ENCODE data around the gene FARP2.

DNA sequence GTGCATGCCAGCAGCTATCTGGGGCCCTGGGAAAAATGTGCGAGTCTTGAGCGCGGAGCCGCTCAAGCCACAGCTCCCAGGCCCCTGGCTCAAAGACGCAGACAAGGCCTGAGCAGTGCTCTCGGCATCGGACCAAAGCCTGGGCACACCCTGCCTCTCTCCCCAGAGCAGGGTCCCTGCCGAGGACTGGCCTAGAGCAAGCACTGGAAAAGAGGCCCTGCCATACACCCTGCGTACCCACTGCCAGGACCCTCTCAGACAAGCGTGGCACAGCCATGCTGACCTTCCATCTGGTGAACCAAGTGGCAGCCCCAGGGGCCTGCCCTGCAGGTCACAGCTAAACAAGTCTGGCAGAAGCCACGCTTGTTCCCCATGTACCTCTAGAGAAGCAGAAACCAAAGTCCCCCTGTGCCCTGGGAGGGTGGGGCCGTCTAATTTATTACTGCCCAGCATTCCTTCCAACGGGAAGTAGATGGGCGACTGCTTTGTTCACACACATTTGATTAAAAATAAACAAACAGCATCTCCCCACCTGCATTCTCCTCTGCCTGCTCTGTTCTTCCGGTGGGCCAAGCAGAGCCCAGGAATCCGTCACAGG is 138.3 kb downstream of the FARP2 start:
- no peak for TF ChIP-seq TAF1 (IDR thresholded peaks at IDR 0.05; ENCODE audit: low read depth)
- no peak for TF ChIP-seq TCF12 (IDR thresholded peaks at IDR 0.05; ENCODE audit: low read depth)
- no peak for TF ChIP-seq RAD21 (IDR thresholded peaks at IDR 0.05; ENCODE audit: low read depth)
- TF ChIP-seq, protein P1, sequence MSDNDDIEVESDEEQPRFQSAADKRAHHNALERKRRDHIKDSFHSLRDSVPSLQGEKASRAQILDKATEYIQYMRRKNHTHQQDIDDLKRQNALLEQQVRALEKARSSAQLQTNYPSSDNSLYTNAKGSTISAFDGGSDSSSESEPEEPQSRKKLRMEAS (IDR thresholded peaks at IDR 0.05) = no peak
- TF ChIP-seq, protein P2, sequence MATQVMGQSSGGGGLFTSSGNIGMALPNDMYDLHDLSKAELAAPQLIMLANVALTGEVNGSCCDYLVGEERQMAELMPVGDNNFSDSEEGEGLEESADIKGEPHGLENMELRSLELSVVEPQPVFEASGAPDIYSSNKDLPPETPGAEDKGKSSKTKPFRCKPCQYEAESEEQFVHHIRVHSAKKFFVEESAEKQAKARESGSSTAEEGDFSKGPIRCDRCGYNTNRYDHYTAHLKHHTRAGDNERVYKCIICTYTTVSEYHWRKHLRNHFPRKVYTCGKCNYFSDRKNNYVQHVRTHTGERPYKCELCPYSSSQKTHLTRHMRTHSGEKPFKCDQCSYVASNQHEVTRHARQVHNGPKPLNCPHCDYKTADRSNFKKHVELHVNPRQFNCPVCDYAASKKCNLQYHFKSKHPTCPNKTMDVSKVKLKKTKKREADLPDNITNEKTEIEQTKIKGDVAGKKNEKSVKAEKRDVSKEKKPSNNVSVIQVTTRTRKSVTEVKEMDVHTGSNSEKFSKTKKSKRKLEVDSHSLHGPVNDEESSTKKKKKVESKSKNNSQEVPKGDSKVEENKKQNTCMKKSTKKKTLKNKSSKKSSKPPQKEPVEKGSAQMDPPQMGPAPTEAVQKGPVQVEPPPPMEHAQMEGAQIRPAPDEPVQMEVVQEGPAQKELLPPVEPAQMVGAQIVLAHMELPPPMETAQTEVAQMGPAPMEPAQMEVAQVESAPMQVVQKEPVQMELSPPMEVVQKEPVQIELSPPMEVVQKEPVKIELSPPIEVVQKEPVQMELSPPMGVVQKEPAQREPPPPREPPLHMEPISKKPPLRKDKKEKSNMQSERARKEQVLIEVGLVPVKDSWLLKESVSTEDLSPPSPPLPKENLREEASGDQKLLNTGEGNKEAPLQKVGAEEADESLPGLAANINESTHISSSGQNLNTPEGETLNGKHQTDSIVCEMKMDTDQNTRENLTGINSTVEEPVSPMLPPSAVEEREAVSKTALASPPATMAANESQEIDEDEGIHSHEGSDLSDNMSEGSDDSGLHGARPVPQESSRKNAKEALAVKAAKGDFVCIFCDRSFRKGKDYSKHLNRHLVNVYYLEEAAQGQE (IDR thresholded peaks at IDR 0.05; ENCODE audit: low read depth) = no peak
- no peak for TF ChIP-seq YY1 (IDR thresholded peaks at IDR 0.05; ENCODE audit: low read depth)
- TF ChIP-seq EP300 (IDR thresholded peaks at IDR 0.05; ENCODE audit: borderline replicate concordance) = no peak
- TF ChIP-seq CEBPB (IDR thresholded peaks at IDR 0.05) = no peak
- TF ChIP-seq CREB1 (IDR thresholded peaks at IDR 0.05; ENCODE audit: low read depth) = no peak

Measured in Ishikawa (cell line).